HCEC 1CT (cell line): Measurements from ENCODE around the gene SYMPK.

Source experiments
- DNase-seq: peaks from one replicate; pipeline ENCODE4 v3.0.0-alpha.2; 2017

SYMPK gene

GRCh38 chr19:45866400-45867176 is 3.6 kb upstream of the SYMPK start:
- no peak for DNase-seq

- DNase-seq = no peak
These were observed 2.5 kb upstream of the SYMPK start for GRCh38 chr19:45865269-45865948.

GRCh38 chr19:45864629-45865082 is 1.7 kb upstream of the SYMPK start:
- DNase-seq = no peak

GRCh38 chr19:45863840-45864628 is 1.1 kb upstream of the SYMPK start, which contains the start of gene FOXA3:
FOXA3 (plus strand) TSS chr19:45864326; CDS start chr19:45864457, 131 bp downstream.
- DNase-seq = peak; percentile 47

- no peak for DNase-seq
These were observed 440 bp upstream of the SYMPK start for GRCh38 chr19:45863335-45863839.

- no peak for DNase-seq
These were observed 730 bp downstream of the SYMPK start for GRCh38 chr19:45862271-45862563.

- DNase-seq = no peak
These were observed 2.3 kb downstream of the SYMPK start for GRCh38 chr19:45860359-45861259.

GRCh38 chr19:45854167-45854778 is 8.7 kb downstream of the SYMPK start:
- DNase-seq = no peak

- no peak for DNase-seq
These were observed 10.0 kb downstream of the SYMPK start for GRCh38 chr19:45852983-45853382.

GRCh38 chr19:45852145-45852750 is 10.7 kb downstream of the SYMPK start:
- DNase-seq = no peak

- no peak for DNase-seq
These were observed 14.0 kb downstream of the SYMPK start for GRCh38 chr19:45848922-45849321.

GRCh38 chr19:45847663-45848062 is 15.3 kb downstream of the SYMPK start:
- DNase-seq = no peak

GRCh38 chr19:45842198-45842597 is 20.7 kb downstream of the SYMPK start:
- DNase-seq = no peak

GRCh38 chr19:45834970-45835369 is 28.0 kb downstream of the SYMPK start:
- no peak for DNase-seq

- DNase-seq = no peak
These were observed 34.0 kb downstream of the SYMPK start for GRCh38 chr19:45828945-45829344.

GRCh38 chr19:45828523-45828922 is 34.4 kb downstream of the SYMPK start:
- DNase-seq = no peak

GRCh38 chr19:45827459-45828093 is 35.4 kb downstream of the SYMPK start:
- no peak for DNase-seq

GRCh38 chr19:45826934-45827333 is 36.0 kb downstream of the SYMPK start:
- no peak for DNase-seq

- DNase-seq = no peak
These were observed 36.7 kb downstream of the SYMPK start for GRCh38 chr19:45825917-45826893.

GRCh38 chr19:45825263-45825605 is 37.7 kb downstream of the SYMPK start:
- DNase-seq = no peak
